ENCODE results near the gene GCK. TPM values are rescaled to one million over a fixed set of nuclear protein-coding genes. Genes with fewer than 3 reads are reported as not detected.

Gene GCK
- total and polyA plus RNA-seq, 2 of the 13 experiments (the other 11 are each of a cell fraction or from before 2014, with no cell fraction given), result not detected

DNA sequence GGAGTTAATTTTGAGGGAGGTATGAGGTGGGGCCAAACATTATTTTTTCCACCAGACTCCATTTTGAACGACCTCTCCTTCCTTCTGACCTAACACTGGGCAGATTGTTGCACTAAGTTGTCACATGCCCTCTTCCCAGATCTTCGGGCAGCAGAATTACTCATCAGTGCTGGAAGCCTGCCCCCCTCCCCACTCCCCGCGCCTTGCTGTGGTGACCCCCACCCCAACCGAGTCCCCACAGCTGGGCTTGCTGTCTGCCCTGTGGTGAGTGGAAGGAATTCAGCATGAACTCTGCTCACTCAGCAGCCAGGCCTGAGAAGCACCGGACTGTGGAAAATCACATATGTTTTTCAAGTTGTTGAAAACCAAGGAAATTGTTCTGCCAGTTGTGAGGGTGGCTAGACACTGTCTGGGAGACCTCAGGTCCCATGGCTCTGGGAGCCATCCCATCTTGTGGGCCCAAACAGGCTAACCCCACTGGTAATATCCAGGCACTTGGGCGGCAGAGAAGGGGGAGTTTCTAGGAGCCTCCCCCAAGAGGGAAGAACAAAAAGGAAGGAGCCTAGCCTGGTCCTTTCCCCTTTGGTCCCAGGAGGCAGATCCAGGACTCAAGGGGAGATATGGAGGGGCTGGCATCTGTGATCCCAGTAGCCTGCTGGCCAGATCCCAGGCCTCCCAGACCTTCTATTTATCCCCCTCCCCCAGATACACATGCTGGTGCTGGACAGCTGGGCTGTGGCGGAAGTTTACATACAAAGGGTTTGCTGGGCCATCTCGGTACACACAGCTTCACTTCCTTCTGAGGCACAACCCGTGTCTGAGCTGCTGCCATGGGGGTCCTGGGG lies 88.6 kb downstream of the GCK start:
- DNase-seq (ENCODE audit: low spot score), result no peak
- peak; percentile 65 for ATAC-seq
- no peak for FAIRE-seq
- no TSS peak for BruUV-seq (replicated peaks)
- 30% methylated on average over 6 of the region's 10 CpGs for WGBS (ENCODE audit: low lambda C conversion rate)
- POLR2A ChIA-PET, result interaction anchor here (0.9 to 1.9 kb wide), 4 partner anchors 8 to 23 kb away, joined by 4 to 7 read pairs (median 4); partner anchors contain the start of gene POLD2
- no peaks in the 10 kb centered on the region for H3K36me3 ChIP-seq (replicated peaks in 1 of 2; ENCODE audit: control insufficient read depth in 1 of 2, insufficient read depth in 2 of 2, low read length in 2 of 2)
- H3K27me3 ChIP-seq (ENCODE audit: control insufficient read depth in 1 of 2, insufficient read depth in 2 of 2, low read length in 2 of 2), result peaks cover 6 to 21% of the 10 kb centered on the region in 2 experiments; a peak in 3 of 5 replicates
- intact Hi-C loops (cut with micrococcal nuclease; ENCODE audit: unreplicated experiment), result no loop called here
- H3K9me3 ChIP-seq (ENCODE audit: low read length), result no peaks in the 10 kb centered on the region
- H3K27ac ChIP-seq (ENCODE audit: extremely low read length, insufficient read depth, low read length), result peak overlapping the region; percentile 30
- peak overlapping the region; percentile 32 for H2AFZ ChIP-seq (ENCODE audit: low read length)
- no peaks in the 10 kb centered on the region for H3K79me2 ChIP-seq (ENCODE audit: insufficient read depth, low read length)
- H3K4me3 ChIP-seq (replicated peaks in 1 of 3; ENCODE audit: insufficient read depth in 1 of 3, low read depth in 2 of 3, low read length in 3 of 3), result peak overlapping the region; percentile 42 to 66 (median 60)
- in situ Hi-C loops (cut with HindIII; ENCODE audit: extremely low pct_ligation_motif_present, low pct_unique_long_range_greater_than_20kb), result no loop called here
- H4K20me1 ChIP-seq (ENCODE audit: insufficient read depth, low read length), result no peaks in the 10 kb centered on the region
- peak overlapping the region; percentile 60 for H3K9ac ChIP-seq (ENCODE audit: insufficient read depth, low read depth, low read length)
- peak overlapping the region; percentile 88 for H3K4me2 ChIP-seq (ENCODE audit: low read depth, low read length)
- H3K4me1 ChIP-seq (ENCODE audit: insufficient read depth, low read length), result peaks cover 64% of the 10 kb centered on the region
- CTCF ChIA-PET (ENCODE audit: low intra/inter-chr PET ratio, low total read pairs), result no interaction called here
- TF ChIP-seq FOXK1 (CRISPR knock-in tag; IDR thresholded peaks at IDR 0.05; ENCODE audit: borderline replicate concordance, low read depth) (0 out of 2 replicates have a peak, but pooled peaks have one; percentile 4), ZNF574 (CRISPR knock-in tag; IDR thresholded peaks at IDR 0.05) (peak; percentile 27; the same call in 1 of the 2 replicates), ZNF513 (CRISPR knock-in tag; conservative IDR thresholded peaks at IDR 0.05) (no peak), FOXO1 (CRISPR knock-in tag; IDR thresholded peaks at IDR 0.05) (no peak; the same call in 1 of the 2 replicates), ATF7-NPFF (CRISPR knock-in tag; IDR thresholded peaks at IDR 0.05; ENCODE audit: low read depth) (0 out of 2 replicates have a peak, but pooled peaks have one; percentile 34), TAF1 (CRISPR knock-in tag; IDR thresholded peaks at IDR 0.05) (peak; percentile 29; the same call in 1 of the 2 replicates), ZNF687 (CRISPR knock-in tag; IDR thresholded peaks at IDR 0.05) (0 out of 2 replicates have a peak, but pooled peaks have one; percentile 71), CHCHD3 (CRISPR knock-in tag; IDR thresholded peaks at IDR 0.05) (no peak)
- TF ChIP-seq, protein P1, sequence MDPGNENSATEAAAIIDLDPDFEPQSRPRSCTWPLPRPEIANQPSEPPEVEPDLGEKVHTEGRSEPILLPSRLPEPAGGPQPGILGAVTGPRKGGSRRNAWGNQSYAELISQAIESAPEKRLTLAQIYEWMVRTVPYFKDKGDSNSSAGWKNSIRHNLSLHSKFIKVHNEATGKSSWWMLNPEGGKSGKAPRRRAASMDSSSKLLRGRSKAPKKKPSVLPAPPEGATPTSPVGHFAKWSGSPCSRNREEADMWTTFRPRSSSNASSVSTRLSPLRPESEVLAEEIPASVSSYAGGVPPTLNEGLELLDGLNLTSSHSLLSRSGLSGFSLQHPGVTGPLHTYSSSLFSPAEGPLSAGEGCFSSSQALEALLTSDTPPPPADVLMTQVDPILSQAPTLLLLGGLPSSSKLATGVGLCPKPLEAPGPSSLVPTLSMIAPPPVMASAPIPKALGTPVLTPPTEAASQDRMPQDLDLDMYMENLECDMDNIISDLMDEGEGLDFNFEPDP (CRISPR knock-in tag; conservative IDR thresholded peaks at IDR 0.05), result no peak
- TF ChIP-seq, protein P2, sequence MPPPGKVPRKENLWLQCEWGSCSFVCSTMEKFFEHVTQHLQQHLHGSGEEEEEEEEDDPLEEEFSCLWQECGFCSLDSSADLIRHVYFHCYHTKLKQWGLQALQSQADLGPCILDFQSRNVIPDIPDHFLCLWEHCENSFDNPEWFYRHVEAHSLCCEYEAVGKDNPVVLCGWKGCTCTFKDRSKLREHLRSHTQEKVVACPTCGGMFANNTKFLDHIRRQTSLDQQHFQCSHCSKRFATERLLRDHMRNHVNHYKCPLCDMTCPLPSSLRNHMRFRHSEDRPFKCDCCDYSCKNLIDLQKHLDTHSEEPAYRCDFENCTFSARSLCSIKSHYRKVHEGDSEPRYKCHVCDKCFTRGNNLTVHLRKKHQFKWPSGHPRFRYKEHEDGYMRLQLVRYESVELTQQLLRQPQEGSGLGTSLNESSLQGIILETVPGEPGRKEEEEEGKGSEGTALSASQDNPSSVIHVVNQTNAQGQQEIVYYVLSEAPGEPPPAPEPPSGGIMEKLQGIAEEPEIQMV (CRISPR knock-in tag; IDR thresholded peaks at IDR 0.05; ENCODE audit: low read depth), result no peak

Measured in HepG2 (cell line).